GM23338 (cell line): Measurements from ENCODE around the gene CTNNA2. TPM values are rescaled to one million over a fixed set of nuclear protein-coding genes. Genes with fewer than 3 reads are reported as not detected.

Experiments
- ATAC-seq: fragments of 200-7000 bp; cut with Tn5 transposase; 3 replicates; pipeline ENCODE4 v1.9.1; 2020
- DNase-seq: peaks from one replicate; pipeline ENCODE4 v3.0.0-alpha.2; 2015; ENCODE audit warnings: low spot score
- H2AFZ ChIP-seq: fragments of 200-600 bp; sonication (generic); 2 replicates; pipeline ENCODE4 v1.8.0; 2016; ENCODE audit warnings: antibody characterized with exemption, mild to moderate bottlenecking, moderate library complexity
- H3F3A ChIP-seq: fragments of 200-600 bp; sonication (generic); replicated peaks from 2 replicates; pipeline ENCODE4 v1.8.0; 2017; ENCODE audit warnings: antibody characterized with exemption, mixed run types, low read depth
- H3K27ac ChIP-seq: fragments of 200-600 bp; sonication (generic); 2 replicates; pipeline ENCODE4 v1.6.1; 2016; ENCODE audit warnings: low read depth
- H3K27me3 ChIP-seq: fragments of 200-600 bp; sonication (generic); 2 replicates; pipeline ENCODE4 v1.8.0; 2016; ENCODE audit warnings: mild to moderate bottlenecking, mixed run types, moderate library complexity; ENCODE audit not compliant: insufficient read depth
- H3K36me3 ChIP-seq: fragments of 200-600 bp; sonication (generic); 2 replicates; pipeline ENCODE4 v1.8.0; 2016; ENCODE audit warnings: mild to moderate bottlenecking; ENCODE audit not compliant: insufficient read depth
- H3K4me1 ChIP-seq: fragments of 200-600 bp; sonication (generic); 2 replicates; pipeline ENCODE4 v1.8.0; 2016; ENCODE audit warnings: mild to moderate bottlenecking, moderate library complexity; ENCODE audit not compliant: insufficient read depth
- H3K4me2 ChIP-seq: fragments of 200-600 bp; sonication (generic); 2 replicates; pipeline ENCODE4 v1.7.1; 2017; ENCODE audit warnings: mixed run types
- H3K4me3 ChIP-seq: fragments of 200-600 bp; sonication (generic); 2 replicates; pipeline ENCODE4 v1.6.1; 2016; ENCODE audit warnings: mixed run types
- H3K79me2 ChIP-seq: fragments of 200-600 bp; sonication (generic); replicated peaks from 2 replicates; pipeline ENCODE4 v1.8.0; 2017; ENCODE audit warnings: mild to moderate bottlenecking; ENCODE audit not compliant: insufficient read depth
- H3K9me2 ChIP-seq: fragments of 200-600 bp; sonication (generic); 2 replicates; pipeline ENCODE4 v1.8.0; 2017; ENCODE audit not compliant: insufficient read depth
- H4K20me1 ChIP-seq: fragments of 200-600 bp; sonication (generic); replicated peaks from 2 replicates; pipeline ENCODE4 v1.8.0; 2017; ENCODE audit warnings: mild to moderate bottlenecking; ENCODE audit not compliant: insufficient read depth
- H3K27ac Mint-ChIP-seq: 2 replicates; pipeline ENCODE4 v1.8.0; 2020; ENCODE audit warnings: inconsistent platforms, mild to moderate bottlenecking, moderate library complexity, mixed read lengths
- H3K27me3 Mint-ChIP-seq: 3 replicates; pipeline ENCODE4 v1.8.0; 2022; ENCODE audit warnings: low read depth, mild to moderate bottlenecking, moderate library complexity, mixed read lengths, inconsistent platforms; ENCODE audit not compliant: insufficient read depth, poor library complexity
- H3K36me3 Mint-ChIP-seq: 3 replicates; pipeline ENCODE4 v1.8.0; 2021; ENCODE audit warnings: low read depth, mild to moderate bottlenecking, inconsistent platforms, moderate library complexity, mixed read lengths
- H3K4me1 Mint-ChIP-seq: 3 replicates; pipeline ENCODE4 v1.8.0; 2020; ENCODE audit warnings: mild to moderate bottlenecking, inconsistent platforms, mixed read lengths
- H3K4me3 Mint-ChIP-seq: 3 replicates; pipeline ENCODE4 v1.8.0; 2021; ENCODE audit warnings: moderate library complexity, mild to moderate bottlenecking, inconsistent platforms, mixed read lengths
- H3K9me3 Mint-ChIP-seq: 3 replicates; pipeline ENCODE4 v1.8.0; 2020; ENCODE audit warnings: moderate library complexity, mild to moderate bottlenecking, inconsistent platforms, mixed read lengths
- CTCF ChIP-seq, 2 experiments: fragments of 200-600 bp in 1 of 2; sonication (generic) in 1 of 2; conservative IDR thresholded peaks; 2 replicates each; pipeline versions ENCODE4 v1.5.1 to v1.6.1; 2016 to 2017; ENCODE audit warnings: antibody characterized with exemption in 2 of 2, low read depth in 2 of 2, mild to moderate bottlenecking in 2 of 2, moderate library complexity in 1 of 2
- ETS1 ChIP-seq: IDR thresholded peaks from 2 replicates; pipeline ENCODE4 v1.6.1; 2016; ENCODE audit warnings: antibody characterized with exemption
- EZH2 ChIP-seq: fragments of 200-600 bp; sonication (generic); IDR thresholded peaks from one replicate; pipeline ENCODE4 v1.8.0; 2017; ENCODE audit warnings: antibody characterized with exemption, mild to moderate bottlenecking, low read depth; ENCODE audit not compliant: unreplicated experiment
- EZH2phosphoT487 ChIP-seq: fragments of 200-600 bp; sonication (generic); IDR thresholded peaks from one replicate; pipeline ENCODE4 v1.8.1; 2018; ENCODE audit warnings: antibody characterized with exemption; ENCODE audit not compliant: unreplicated experiment
- JUNB ChIP-seq: IDR thresholded peaks from one replicate; pipeline ENCODE4 v1.6.1; 2016; ENCODE audit warnings: antibody characterized with exemption; ENCODE audit not compliant: unreplicated experiment
- NANOG ChIP-seq: IDR thresholded peaks from 2 replicates; pipeline ENCODE4 v1.6.1; 2016; ENCODE audit warnings: antibody characterized with exemption, borderline replicate concordance
- POLR2AphosphoS5 ChIP-seq: IDR thresholded peaks from 2 replicates; pipeline ENCODE4 v1.6.1; 2016; ENCODE audit warnings: antibody characterized with exemption, low read depth
- REST ChIP-seq: IDR thresholded peaks from one replicate; pipeline ENCODE4 v1.6.1; 2018; ENCODE audit warnings: antibody characterized with exemption; ENCODE audit not compliant: unreplicated experiment
- STAT1 ChIP-seq: IDR thresholded peaks from one replicate; pipeline ENCODE4 v1.6.1; 2016; ENCODE audit warnings: antibody characterized with exemption; ENCODE audit not compliant: unreplicated experiment
- ZNF114 ChIP-seq: fragments of 250-450 bp; sonication (Bioruptor Pico); IDR thresholded peaks from 2 replicates; pipeline ENCODE4 v1.5.0; 2020; ENCODE audit warnings: mild to moderate bottlenecking, moderate library complexity
- ZNF331 ChIP-seq: fragments of 250-450 bp; sonication (Bioruptor Pico); IDR thresholded peaks from 2 replicates; pipeline ENCODE4 v1.5.0; 2020; ENCODE audit warnings: low read depth, mild to moderate bottlenecking, moderate library complexity
- ZNF462 ChIP-seq: fragments of 250-450 bp; sonication (Bioruptor Pico); IDR thresholded peaks from 2 replicates; pipeline ENCODE4 v1.5.0; 2020; ENCODE audit warnings: mild to moderate bottlenecking, moderate library complexity
- polyA plus RNA-seq: library from polyadenylated mRNA; unstranded; fragments of >200 nt; fragmentation: Nextera tagmentation; extraction: Ambion mirVana; gene quantifications from 2 replicates; pipeline ENCODE4 v1.2.1, GENCODE V29; 2016
- total RNA-seq: library from RNA; depleted of rRNA; stranded (reverse); fragments of >200 nt; shearing (Covaris generic); gene quantifications from 2 replicates; pipeline ENCODE4 v1.2.3, GENCODE V29; 2014

Gene CTNNA2
- total and polyA plus RNA-seq, 2 experiments from 2014 or later: 6.4 to 15.6 TPM

GRCh38 chr2:79649531-79649930, 136.7 kb downstream of the CTNNA2 start:
- Mint-ChIP-seq H3K36me3 (peaks cover 19% of the 10 kb centered on the region), H3K27ac (no peak overlapping the region), H3K4me1 (peaks cover 9% of the 10 kb centered on the region; the same call in 2 of the 3 replicates), H3K9me3 (no peaks in the 10 kb centered on the region; the same call in 2 of the 3 replicates), H3K4me3 (no peak overlapping the region), H3K27me3 (no peaks in the 10 kb centered on the region)
- H2AFZ ChIP-seq: no peak overlapping the region
- TF ChIP-seq CTCF (conservative IDR thresholded peaks at IDR 0.05; ENCODE audit: low read depth in 2 of 2) (no peak), REST (no peak), STAT1 (no peak), JUNB (no peak), ZNF462 (CRISPR knock-in tag) (no peak), ETS1 (no peak), ZNF114 (CRISPR knock-in tag) (no peak), ZNF331 (CRISPR knock-in tag) (no peak), EZH2 (no peak), NANOG (no peak), POLR2AphosphoS5 (no peak), EZH2phosphoT487 (no peak)
- H3F3A ChIP-seq: no peaks in the 10 kb centered on the region
- H3K79me2 ChIP-seq: no peaks in the 10 kb centered on the region
- H3K9me2 ChIP-seq: no peaks in the 10 kb centered on the region
- ATAC-seq: no peak
- no peaks in the 10 kb centered on the region for H3K36me3 ChIP-seq
- no peak for DNase-seq
- no peaks in the 10 kb centered on the region for H4K20me1 ChIP-seq
- no peak overlapping the region for H3K27ac ChIP-seq
- H3K4me2 ChIP-seq: no peak overlapping the region
- H3K4me3 ChIP-seq: no peak overlapping the region
- no peaks in the 10 kb centered on the region; the same call in 1 of the 2 replicates for H3K4me1 ChIP-seq
- no peaks in the 10 kb centered on the region for H3K27me3 ChIP-seq
